ENCODE data around the gene RGS17.

DNA sequence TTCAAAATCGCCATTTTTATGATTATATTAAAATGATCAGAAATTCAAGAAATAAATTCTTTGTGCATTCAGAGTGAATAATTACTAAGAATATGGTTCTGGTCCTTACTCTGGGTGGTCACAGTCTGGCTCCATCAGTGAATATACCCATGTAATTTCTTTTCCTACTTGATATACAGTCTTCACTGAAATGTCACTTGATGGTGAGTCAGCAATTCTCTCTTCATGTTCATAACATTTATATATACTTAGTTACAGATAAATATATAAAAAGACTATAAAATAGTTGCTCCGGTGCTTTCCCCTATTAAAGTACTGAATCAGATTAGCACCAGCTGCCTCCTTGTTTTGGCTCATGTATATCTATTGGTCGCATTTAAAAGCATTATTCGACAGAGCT is 72.2 kb downstream of the RGS17 start:
- TF ChIP-seq, protein P1, sequence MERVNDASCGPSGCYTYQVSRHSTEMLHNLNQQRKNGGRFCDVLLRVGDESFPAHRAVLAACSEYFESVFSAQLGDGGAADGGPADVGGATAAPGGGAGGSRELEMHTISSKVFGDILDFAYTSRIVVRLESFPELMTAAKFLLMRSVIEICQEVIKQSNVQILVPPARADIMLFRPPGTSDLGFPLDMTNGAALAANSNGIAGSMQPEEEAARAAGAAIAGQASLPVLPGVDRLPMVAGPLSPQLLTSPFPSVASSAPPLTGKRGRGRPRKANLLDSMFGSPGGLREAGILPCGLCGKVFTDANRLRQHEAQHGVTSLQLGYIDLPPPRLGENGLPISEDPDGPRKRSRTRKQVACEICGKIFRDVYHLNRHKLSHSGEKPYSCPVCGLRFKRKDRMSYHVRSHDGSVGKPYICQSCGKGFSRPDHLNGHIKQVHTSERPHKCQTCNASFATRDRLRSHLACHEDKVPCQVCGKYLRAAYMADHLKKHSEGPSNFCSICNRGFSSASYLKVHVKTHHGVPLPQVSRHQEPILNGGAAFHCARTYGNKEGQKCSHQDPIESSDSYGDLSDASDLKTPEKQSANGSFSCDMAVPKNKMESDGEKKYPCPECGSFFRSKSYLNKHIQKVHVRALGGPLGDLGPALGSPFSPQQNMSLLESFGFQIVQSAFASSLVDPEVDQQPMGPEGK (CRISPR knock-in tag; IDR thresholded peaks at IDR 0.05; ENCODE audit: borderline replicate concordance), result no peak
- TF ChIP-seq BACH2 (CRISPR knock-in tag; IDR thresholded peaks at IDR 0.05; ENCODE audit: borderline replicate concordance), result no peak
- TF ChIP-seq, protein P2, sequence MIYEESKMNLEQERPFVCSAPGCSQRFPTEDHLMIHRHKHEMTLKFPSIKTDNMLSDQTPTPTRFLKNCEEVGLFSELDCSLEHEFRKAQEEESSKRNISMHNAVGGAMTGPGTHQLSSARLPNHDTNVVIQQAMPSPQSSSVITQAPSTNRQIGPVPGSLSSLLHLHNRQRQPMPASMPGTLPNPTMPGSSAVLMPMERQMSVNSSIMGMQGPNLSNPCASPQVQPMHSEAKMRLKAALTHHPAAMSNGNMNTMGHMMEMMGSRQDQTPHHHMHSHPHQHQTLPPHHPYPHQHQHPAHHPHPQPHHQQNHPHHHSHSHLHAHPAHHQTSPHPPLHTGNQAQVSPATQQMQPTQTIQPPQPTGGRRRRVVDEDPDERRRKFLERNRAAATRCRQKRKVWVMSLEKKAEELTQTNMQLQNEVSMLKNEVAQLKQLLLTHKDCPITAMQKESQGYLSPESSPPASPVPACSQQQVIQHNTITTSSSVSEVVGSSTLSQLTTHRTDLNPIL (CRISPR knock-in tag; IDR thresholded peaks at IDR 0.05; ENCODE audit: low read depth), result no peak
- TF ChIP-seq RARB (CRISPR knock-in tag; IDR thresholded peaks at IDR 0.05), result no peak
- TF ChIP-seq TCF4 (CRISPR knock-in tag; IDR thresholded peaks at IDR 0.05; ENCODE audit: borderline replicate concordance), result no peak

Data from SK-N-SH treated with all-trans-retinoic acid at 6 μM for 48 hours (cell line).